ENCODE measurements around the gene TIGD2.

The TIGD2 gene

GRCh38 chr4:89162987-89163386, 51.7 kb downstream of the TIGD2 start:
- no peak for DNase-seq (ENCODE audit: low spot score)

- DNase-seq (ENCODE audit: low spot score): no peak
Observed at GRCh38 chr4:89164400-89164799, 53.1 kb downstream of the TIGD2 start.

All from globus pallidus (tissue), 1 donor.